Lung (tissue), 12 donors: ENCODE data around the gene PPP3CB. TPM values are rescaled to one million over a fixed set of nuclear protein-coding genes. Genes with fewer than 3 reads are reported as not detected.

Experiments used
- ATAC-seq: fragments of 200-7000 bp; cut with Tn5 transposase; one replicate; pipeline ENCODE4 v1.9.1; 2020; ENCODE audit warnings: moderate number of reproducible peaks; ENCODE audit not compliant: insufficient read depth, low FRiP score
- DNase-seq, 3 donors: peaks; one replicate each; pipeline ENCODE4 v3.0.0-alpha.2; 2013 to 2017
- H3K27ac ChIP-seq, 2 donors: one replicate each; pipeline ENCODE4 v1.5.1; 2013; ENCODE audit warnings: mild to moderate bottlenecking in 2 of 2, moderate library complexity in 2 of 2, control low read depth in 1 of 2, inconsistent platforms in 1 of 2, low read depth in 1 of 2, low read length in 1 of 2
- H3K27me3 ChIP-seq, 3 donors: one replicate each; pipeline ENCODE4 v1.5.1; 2013; ENCODE audit warnings: low read length in 2 of 3; ENCODE audit not compliant: control insufficient read depth in 3 of 3, insufficient read depth in 3 of 3
- H3K36me3 ChIP-seq, 4 donors: one replicate each; pipeline ENCODE4 v1.5.1; 2013; ENCODE audit warnings: low read length in 4 of 4, mild to moderate bottlenecking in 1 of 4, moderate library complexity in 1 of 4; ENCODE audit not compliant: control insufficient read depth in 4 of 4, insufficient read depth in 4 of 4
- H3K4me1 ChIP-seq, 5 donors: one replicate each; pipeline ENCODE4 v1.5.1; 2013; ENCODE audit warnings: low read length in 5 of 5, mild to moderate bottlenecking in 2 of 5, moderate library complexity in 1 of 5; ENCODE audit not compliant: control insufficient read depth in 5 of 5, insufficient read depth in 5 of 5
- H3K4me3 ChIP-seq: one replicate; pipeline ENCODE4 v1.5.1; 2013; ENCODE audit warnings: mild to moderate bottlenecking, control low read depth, moderate library complexity
- H3K9ac ChIP-seq, 2 donors: one replicate each; pipeline ENCODE4 v1.5.1; 2013; ENCODE audit warnings: low read length in 2 of 2, control low read depth in 1 of 2; ENCODE audit not compliant: insufficient read depth in 1 of 2
- H3K9me3 ChIP-seq, 4 donors: one replicate each; pipeline ENCODE4 v1.5.1; 2013; ENCODE audit warnings: low read length in 3 of 4, mild to moderate bottlenecking in 1 of 4, moderate library complexity in 1 of 4; ENCODE audit not compliant: control insufficient read depth in 4 of 4, insufficient read depth in 3 of 4
- WGBS, 2 donors: extraction: QIAGEN DNeasy Blood & Tissue Kit; methylation state at CpG; one replicate each; pipeline ENCODE4 v1.1.7; 2013; 5-methylcytosine and 5-hydroxymethylcytosine counted together
- polyA plus RNA-seq, 2 donors: library from polyadenylated mRNA; stranded (reverse); fragments of 200-250 nt; gene quantifications; one replicate each; pipeline ENCODE4 v1.2.1, GENCODE V29; 2013
- total RNA-seq, 2 donors: library from RNA; depleted of rRNA in 1 of 2; stranded (reverse); fragments of >200 nt in 1 of 2; gene quantifications; one replicate each; pipeline ENCODE4 v1.2.1, GENCODE V29; 2014 to 2021
- TF ChIP-seq, protein P1 (sequence below): IDR thresholded peaks from 2 replicates; pipeline ENCODE4 v1.5.1; 2012; ENCODE audit warnings: mild to moderate bottlenecking; ENCODE audit errors: control extremely low read depth, extremely low read depth
- donor health status: control.
- donor health status: control.
- donor health status: Bipolar disorder and iron deficiency.
- donor health status: healthy.
- donor health status: DM: yes; HTN: yes; CAD: no.

The PPP3CB gene
- total and polyA plus RNA-seq, 4 donors = 21.5 to 65.0 (median 28.4) TPM

DNA sequence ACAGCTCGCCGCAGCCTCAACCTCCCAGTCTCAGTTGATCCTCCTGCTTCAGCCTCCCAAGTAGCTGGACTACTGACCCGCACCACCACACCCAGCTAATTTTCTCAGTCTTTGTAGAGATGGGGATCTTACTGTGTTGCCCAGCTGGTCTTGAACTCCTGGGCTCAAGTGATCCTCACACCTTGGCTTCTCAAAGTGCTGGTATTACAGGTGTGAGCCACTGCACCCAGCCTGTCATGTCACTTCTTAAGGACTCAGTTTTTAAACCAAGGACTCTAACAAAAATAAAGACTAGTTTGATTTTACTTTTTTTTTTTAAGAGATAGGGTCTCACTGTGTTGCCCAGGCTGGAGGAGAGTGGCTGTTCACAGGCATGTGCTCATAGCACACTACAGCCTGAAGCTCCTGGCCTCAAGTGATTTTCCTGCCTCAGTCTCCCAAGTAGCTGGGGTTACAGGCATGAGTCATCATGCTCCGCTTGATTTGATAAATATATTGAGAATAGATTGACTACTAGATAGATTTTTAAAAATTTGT is 16.5 kb upstream of the PPP3CB start:
- DNase-seq (no peak), ATAC-seq (no peak)
- Histone ChIP-seq H3K27ac (no peak overlapping the region), H3K4me3 (no peak overlapping the region), H3K36me3 (peaks cover 8 to 15% (median 11%) of the 10 kb centered on the region in 4 donors), H3K9me3 (no peaks in the 10 kb centered on the region), H3K27me3 (no peaks in the 10 kb centered on the region), H3K4me1 (peaks cover 0 to 2% (median 0%) of the 10 kb centered on the region in 5 donors), H3K9ac (no peak overlapping the region)
- TF ChIP-seq, protein P1, sequence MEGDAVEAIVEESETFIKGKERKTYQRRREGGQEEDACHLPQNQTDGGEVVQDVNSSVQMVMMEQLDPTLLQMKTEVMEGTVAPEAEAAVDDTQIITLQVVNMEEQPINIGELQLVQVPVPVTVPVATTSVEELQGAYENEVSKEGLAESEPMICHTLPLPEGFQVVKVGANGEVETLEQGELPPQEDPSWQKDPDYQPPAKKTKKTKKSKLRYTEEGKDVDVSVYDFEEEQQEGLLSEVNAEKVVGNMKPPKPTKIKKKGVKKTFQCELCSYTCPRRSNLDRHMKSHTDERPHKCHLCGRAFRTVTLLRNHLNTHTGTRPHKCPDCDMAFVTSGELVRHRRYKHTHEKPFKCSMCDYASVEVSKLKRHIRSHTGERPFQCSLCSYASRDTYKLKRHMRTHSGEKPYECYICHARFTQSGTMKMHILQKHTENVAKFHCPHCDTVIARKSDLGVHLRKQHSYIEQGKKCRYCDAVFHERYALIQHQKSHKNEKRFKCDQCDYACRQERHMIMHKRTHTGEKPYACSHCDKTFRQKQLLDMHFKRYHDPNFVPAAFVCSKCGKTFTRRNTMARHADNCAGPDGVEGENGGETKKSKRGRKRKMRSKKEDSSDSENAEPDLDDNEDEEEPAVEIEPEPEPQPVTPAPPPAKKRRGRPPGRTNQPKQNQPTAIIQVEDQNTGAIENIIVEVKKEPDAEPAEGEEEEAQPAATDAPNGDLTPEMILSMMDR = no peak
- 98 to 99% methylated on average over 4 of the region's 4 CpGs for WGBS, 2 donors

DNA sequence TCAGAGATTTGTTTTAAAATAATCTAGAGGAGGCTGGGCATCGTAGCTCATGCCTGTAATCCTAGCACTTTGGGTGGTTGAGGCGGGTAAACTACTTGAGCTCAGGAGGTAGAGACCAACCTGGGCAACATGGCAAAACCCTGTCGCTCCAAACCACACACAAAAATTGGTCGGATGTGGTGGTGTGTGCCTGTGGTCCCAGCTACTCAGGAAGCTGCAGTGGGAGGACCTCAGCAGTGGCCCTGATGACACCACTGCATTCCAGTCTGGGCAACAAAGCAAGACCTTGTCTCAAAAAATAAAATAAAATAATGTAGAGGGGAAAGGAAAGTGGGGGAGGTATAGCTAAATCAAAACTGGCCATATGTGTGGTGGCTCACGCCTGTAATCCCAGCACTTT is 13.9 kb upstream of the PPP3CB start:
- no peak for DNase-seq
- Histone ChIP-seq H3K9me3 (no peaks in the 10 kb centered on the region), H3K36me3 (peaks cover 4 to 11% (median 5%) of the 10 kb centered on the region in 4 donors), H3K4me1 (no peaks in the 10 kb centered on the region), H3K27me3 (no peaks in the 10 kb centered on the region), H3K4me3 (no peak overlapping the region), H3K27ac (no peak overlapping the region), H3K9ac (no peak overlapping the region)
- ATAC-seq = no peak
- TF ChIP-seq, protein P1 = no peak
- WGBS, 2 donors = 93 to 95% methylated on average over 5 of the region's 5 CpGs

DNA sequence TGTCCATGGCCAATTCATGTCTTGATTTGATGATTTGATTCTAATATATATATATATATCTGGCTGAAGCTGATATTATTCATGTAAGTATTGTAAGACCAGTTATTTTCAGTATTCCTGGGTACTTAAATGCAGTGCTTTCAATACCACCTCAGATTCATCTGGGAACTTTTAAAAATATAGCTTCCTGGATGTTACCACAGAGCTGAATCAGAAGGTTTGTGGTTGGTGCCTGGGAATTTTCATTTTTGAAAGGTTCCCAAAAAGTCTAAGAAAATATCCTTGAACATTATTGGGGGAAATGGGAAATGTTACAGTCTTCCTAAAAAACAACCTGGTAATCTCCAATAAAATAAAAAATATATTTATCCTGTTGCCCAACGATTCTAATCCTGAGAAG is 10.7 kb upstream of the PPP3CB start:
- Histone ChIP-seq H3K27ac (no peak overlapping the region), H3K36me3 (peaks cover 6 to 16% (median 10%) of the 10 kb centered on the region in 4 donors), H3K9me3 (no peaks in the 10 kb centered on the region), H3K9ac (no peak overlapping the region), H3K4me1 (no peaks in the 10 kb centered on the region), H3K4me3 (no peak overlapping the region), H3K27me3 (no peaks in the 10 kb centered on the region)
- TF ChIP-seq, protein P1 = no peak
- no peak for DNase-seq
- no peak for ATAC-seq
- WGBS, 2 donors = 91 to 96% methylated on average over 1 of the region's 1 CpG

DNA sequence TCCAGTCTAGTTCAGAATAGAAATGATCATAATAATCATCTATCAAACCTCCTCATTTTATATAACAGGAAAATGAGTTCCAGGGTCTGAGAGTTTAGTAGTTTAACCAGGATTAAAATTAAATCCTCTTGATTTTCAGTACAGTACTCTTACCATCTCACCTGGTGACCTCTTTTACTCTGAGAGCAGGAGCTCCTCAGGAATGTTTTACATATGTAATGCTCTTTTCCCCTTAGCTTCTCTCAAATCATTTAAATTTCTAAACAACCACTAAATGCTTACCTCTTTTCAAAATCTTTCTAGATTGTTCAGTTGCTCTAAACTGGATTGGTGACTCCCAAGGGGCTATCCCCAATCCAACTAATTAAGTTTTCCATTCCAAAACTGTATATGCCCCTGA is 10.2 kb upstream of the PPP3CB start:
- Histone ChIP-seq H3K27me3 (no peaks in the 10 kb centered on the region), H3K9ac (no peak overlapping the region), H3K4me1 (no peaks in the 10 kb centered on the region), H3K4me3 (no peak overlapping the region), H3K27ac (no peak overlapping the region), H3K36me3 (peaks cover 6 to 16% (median 10%) of the 10 kb centered on the region in 4 donors), H3K9me3 (no peaks in the 10 kb centered on the region)
- DNase-seq = no peak
- no peak for ATAC-seq
- TF ChIP-seq, protein P1 = no peak
